CD4-positive, alpha-beta T cell treated with Interferon gamma for 1 hour (primary cell): Measurements from ENCODE around the gene M1AP.

Experiments used
- DNase-seq: peaks from one replicate; pipeline ENCODE4 v3.0.0-alpha.2; 2020

Gene M1AP

GRCh38 chr2:74593826-74594772 lies 54.0 kb downstream of the M1AP start:
- DNase-seq = no peak

GRCh38 chr2:74588664-74589063 lies 59.5 kb downstream of the M1AP start:
- DNase-seq = no peak

GRCh38 chr2:74587664-74588277 lies 60.4 kb downstream of the M1AP start:
- DNase-seq = peak; percentile 66

- DNase-seq = no peak
These were observed 62.5 kb downstream of the M1AP start for GRCh38 chr2:74585406-74586185.

- DNase-seq = no peak
These were observed 64.0 kb downstream of the M1AP start for GRCh38 chr2:74584088-74584645.

GRCh38 chr2:74583504-74583903 lies 64.6 kb downstream of the M1AP start:
- DNase-seq = no peak

GRCh38 chr2:74582184-74582583 lies 65.9 kb downstream of the M1AP start:
- no peak for DNase-seq

- no peak for DNase-seq
These were observed 66.7 kb downstream of the M1AP start for GRCh38 chr2:74581463-74581862.

GRCh38 chr2:74578408-74578807 lies 69.7 kb downstream of the M1AP start:
- DNase-seq = no peak

GRCh38 chr2:74577448-74577847 lies 70.7 kb downstream of the M1AP start:
- no peak for DNase-seq

GRCh38 chr2:74576863-74577229 lies 71.3 kb downstream of the M1AP start:
- peak; percentile 18 for DNase-seq

GRCh38 chr2:74576211-74576862 lies 71.8 kb downstream of the M1AP start:
- no peak for DNase-seq

- no peak for DNase-seq
These were observed 72.8 kb downstream of the M1AP start for GRCh38 chr2:74575320-74575719.

- peak; percentile 11 for DNase-seq
These were observed 74.2 kb downstream of the M1AP start for GRCh38 chr2:74573747-74574562.

GRCh38 chr2:74572178-74572925 lies 75.8 kb downstream of the M1AP start:
- no peak for DNase-seq

GRCh38 chr2:74571058-74571457 lies 77.1 kb downstream of the M1AP start:
- DNase-seq = no peak

GRCh38 chr2:74569686-74570085 lies 78.4 kb downstream of the M1AP start:
- DNase-seq = no peak

GRCh38 chr2:74567881-74568280 lies 80.2 kb downstream of the M1AP start:
- DNase-seq = no peak

GRCh38 chr2:74566754-74567085 lies 81.4 kb downstream of the M1AP start:
- DNase-seq = no peak

- no peak for DNase-seq
These were observed 81.9 kb downstream of the M1AP start for GRCh38 chr2:74566076-74566753.

- DNase-seq = no peak
These were observed 83.9 kb downstream of the M1AP start for GRCh38 chr2:74564222-74564621.
